MM.1S (cell line): ENCODE results near the gene SLC44A1.
A peak's percentile ranks its signal among the peaks of the same experiment; 100 is the strongest.

Experiments
- DNase-seq: peaks from one replicate; pipeline ENCODE4 v3.0.0-alpha.2; 2015
- H2AFZ ChIP-seq: fragments of 300-600 bp; sonication (generic); 2 replicates; pipeline ENCODE4 v1.6.0; 2016; ENCODE audit warnings: antibody characterized with exemption, low read length
- H3F3A ChIP-seq: fragments of 300-600 bp; sonication (generic); 2 replicates; pipeline ENCODE4 v1.6.1; 2016; ENCODE audit warnings: mild to moderate bottlenecking, antibody characterized with exemption, low read length, moderate library complexity, mixed read lengths; ENCODE audit not compliant: insufficient read depth
- H3K27ac ChIP-seq: fragments of 300-600 bp; sonication (generic); 2 replicates; pipeline ENCODE4 v1.5.1; 2016; ENCODE audit warnings: mild to moderate bottlenecking, low read length
- H3K27me3 ChIP-seq: fragments of 300-600 bp; sonication (generic); replicated peaks from 2 replicates; pipeline ENCODE4 v1.6.0; 2016; ENCODE audit warnings: low read length; ENCODE audit not compliant: insufficient read depth
- H3K36me3 ChIP-seq: fragments of 300-600 bp; sonication (generic); replicated peaks from 2 replicates; pipeline ENCODE4 v1.6.1; 2016; ENCODE audit warnings: mild to moderate bottlenecking, low read length, mixed read lengths; ENCODE audit not compliant: insufficient read depth
- H3K4me1 ChIP-seq: fragments of 300-600 bp; sonication (generic); 2 replicates; pipeline ENCODE4 v1.6.1; 2016; ENCODE audit warnings: low read length, mixed read lengths
- H3K4me2 ChIP-seq: fragments of 300-600 bp; sonication (generic); 2 replicates; pipeline ENCODE4 v1.6.0; 2016; ENCODE audit warnings: low read depth, low read length
- H3K4me3 ChIP-seq: fragments of 300-600 bp; sonication (generic); 2 replicates; pipeline ENCODE4 v1.5.1; 2016; ENCODE audit warnings: low read length, mixed read lengths
- H3K79me2 ChIP-seq: fragments of 300-600 bp; sonication (generic); 2 replicates; pipeline ENCODE4 v1.6.1; 2016; ENCODE audit warnings: mixed run types, low read length, mixed read lengths
- H3K9ac ChIP-seq: fragments of 300-600 bp; sonication (generic); 2 replicates; pipeline ENCODE4 v1.6.1; 2016; ENCODE audit warnings: low read length, mixed read lengths
- H3K9me2 ChIP-seq: fragments of 300-600 bp; sonication (generic); replicated peaks from 2 replicates; pipeline ENCODE4 v1.6.1; 2016; ENCODE audit warnings: mild to moderate bottlenecking, low read length, mixed read lengths; ENCODE audit not compliant: insufficient read depth
- H3K9me3 ChIP-seq: fragments of 300-600 bp; sonication (generic); replicated peaks from 2 replicates; pipeline ENCODE4 v1.6.1; 2016; ENCODE audit warnings: mild to moderate bottlenecking, low read length, mixed read lengths; ENCODE audit not compliant: insufficient read depth
- H4K20me1 ChIP-seq: fragments of 300-600 bp; sonication (generic); 2 replicates; pipeline ENCODE4 v1.6.1; 2016; ENCODE audit warnings: mild to moderate bottlenecking, low read length, moderate library complexity, mixed read lengths; ENCODE audit not compliant: insufficient read depth
- EZH2 ChIP-seq: fragments of 300-600 bp; sonication (generic); optimal IDR thresholded peaks from 2 replicates; pipeline ENCODE3; 2017; ENCODE audit warnings: low read depth, mild to moderate bottlenecking, antibody characterized with exemption, low read length, mixed read lengths
- EZH2phosphoT487 ChIP-seq: fragments of 300-600 bp; sonication (generic); IDR thresholded peaks from 2 replicates; pipeline ENCODE4 v1.6.1; 2018; ENCODE audit warnings: antibody characterized with exemption, low read length
- TF ChIP-seq, protein P1 (sequence below): fragments of 300-600 bp; sonication (generic); IDR thresholded peaks from 2 replicates; pipeline ENCODE4 v1.5.1; 2016; ENCODE audit warnings: antibody characterized with exemption, low read length, mixed read lengths

SLC44A1 gene

GRCh38 chr9:105339849-105340248, 95.4 kb downstream of the SLC44A1 start:
- Histone ChIP-seq H3K4me1 (peaks cover 22% of the 10 kb centered on the region; the same call in 1 of the 2 replicates), H3K36me3 (no peaks in the 10 kb centered on the region), H3K4me3 (no peak overlapping the region), H2AFZ (no peak overlapping the region), H3K79me2 (peaks cover 24% of the 10 kb centered on the region), H3K27ac (no peak overlapping the region), H3K9ac (no peak overlapping the region), H3K9me2 (no peaks in the 10 kb centered on the region), H3K4me2 (no peak overlapping the region), H3K9me3 (no peaks in the 10 kb centered on the region), H3F3A (peaks cover 6% of the 10 kb centered on the region; the same call in 1 of the 2 replicates), H3K27me3 (no peaks in the 10 kb centered on the region), H4K20me1 (no peaks in the 10 kb centered on the region)
- TF ChIP-seq EZH2 (no peak), EZH2phosphoT487 (no peak)
- TF ChIP-seq, protein P1, sequence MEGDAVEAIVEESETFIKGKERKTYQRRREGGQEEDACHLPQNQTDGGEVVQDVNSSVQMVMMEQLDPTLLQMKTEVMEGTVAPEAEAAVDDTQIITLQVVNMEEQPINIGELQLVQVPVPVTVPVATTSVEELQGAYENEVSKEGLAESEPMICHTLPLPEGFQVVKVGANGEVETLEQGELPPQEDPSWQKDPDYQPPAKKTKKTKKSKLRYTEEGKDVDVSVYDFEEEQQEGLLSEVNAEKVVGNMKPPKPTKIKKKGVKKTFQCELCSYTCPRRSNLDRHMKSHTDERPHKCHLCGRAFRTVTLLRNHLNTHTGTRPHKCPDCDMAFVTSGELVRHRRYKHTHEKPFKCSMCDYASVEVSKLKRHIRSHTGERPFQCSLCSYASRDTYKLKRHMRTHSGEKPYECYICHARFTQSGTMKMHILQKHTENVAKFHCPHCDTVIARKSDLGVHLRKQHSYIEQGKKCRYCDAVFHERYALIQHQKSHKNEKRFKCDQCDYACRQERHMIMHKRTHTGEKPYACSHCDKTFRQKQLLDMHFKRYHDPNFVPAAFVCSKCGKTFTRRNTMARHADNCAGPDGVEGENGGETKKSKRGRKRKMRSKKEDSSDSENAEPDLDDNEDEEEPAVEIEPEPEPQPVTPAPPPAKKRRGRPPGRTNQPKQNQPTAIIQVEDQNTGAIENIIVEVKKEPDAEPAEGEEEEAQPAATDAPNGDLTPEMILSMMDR: no peak
- DNase-seq: no peak

DNA sequence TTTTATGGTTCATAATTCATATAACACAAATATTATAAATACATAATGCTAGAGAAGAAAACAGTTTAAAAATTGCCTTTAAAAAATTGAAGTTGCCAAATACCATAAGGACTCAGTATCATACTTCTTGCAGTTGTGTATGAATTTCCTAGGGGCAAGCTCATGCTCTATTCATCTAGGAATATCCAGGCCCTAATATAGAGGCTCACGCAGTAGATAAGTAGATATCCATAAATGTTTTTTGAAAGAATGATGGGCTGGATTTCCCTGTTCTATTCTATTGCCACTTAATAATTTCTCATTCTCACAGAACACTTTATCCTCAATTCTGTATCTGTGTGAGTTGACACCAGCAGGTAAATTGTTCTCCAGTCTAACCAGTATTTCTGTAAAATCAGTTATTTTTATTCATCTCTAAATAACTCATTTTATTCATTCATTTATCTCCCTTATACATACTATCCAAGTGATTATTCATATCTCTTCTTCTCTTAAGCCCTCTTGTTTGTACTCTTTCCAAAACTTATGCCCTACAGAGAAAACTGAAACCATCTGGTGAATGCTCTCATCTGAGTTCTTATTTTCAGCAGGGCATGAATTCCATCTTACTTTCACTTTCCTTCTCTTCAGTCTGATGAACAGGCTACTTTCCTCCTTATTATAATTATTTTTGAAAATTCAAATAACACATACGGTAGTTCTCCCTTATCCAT, 97.1 kb downstream of the SLC44A1 start:
- peak; percentile 75 for DNase-seq
- H3K4me1 ChIP-seq: peaks cover 22% of the 10 kb centered on the region; the same call in 1 of the 2 replicates
- peak overlapping the region; percentile 34; the same call in 1 of the 2 replicates for H3K27ac ChIP-seq
- H3K27me3 ChIP-seq: no peaks in the 10 kb centered on the region
- peaks cover 6% of the 10 kb centered on the region; the same call in 1 of the 2 replicates for H3F3A ChIP-seq
- H3K4me3 ChIP-seq: no peak overlapping the region
- peaks cover 22% of the 10 kb centered on the region for H3K79me2 ChIP-seq
- no peak overlapping the region for H2AFZ ChIP-seq
- no peaks in the 10 kb centered on the region for H3K9me3 ChIP-seq
- no peak for TF ChIP-seq EZH2
- TF ChIP-seq EZH2phosphoT487: no peak
- TF ChIP-seq, protein P1: no peak
- H3K9me2 ChIP-seq: no peaks in the 10 kb centered on the region
- no peak overlapping the region for H3K9ac ChIP-seq
- H3K4me2 ChIP-seq: peak overlapping the region; percentile 42
- no peaks in the 10 kb centered on the region for H4K20me1 ChIP-seq
- H3K36me3 ChIP-seq: no peaks in the 10 kb centered on the region

DNA sequence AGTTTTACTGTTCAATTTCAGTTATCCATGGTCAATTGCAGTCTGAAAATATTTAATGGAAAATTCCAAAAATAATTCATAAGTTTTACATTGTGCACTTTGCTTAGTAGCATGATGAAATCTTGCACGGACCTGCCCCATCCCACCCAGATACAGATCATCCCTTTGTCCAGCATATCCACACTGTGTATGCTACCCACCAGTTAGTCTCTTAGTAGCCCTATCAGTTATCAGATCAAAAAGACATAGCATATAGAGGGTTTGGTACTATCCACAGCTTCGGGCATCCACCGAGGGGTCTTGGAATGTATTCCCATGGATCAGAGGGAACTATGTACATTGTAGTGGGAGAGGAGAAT, 97.7 kb downstream of the SLC44A1 start:
- H3K4me2 ChIP-seq: peak overlapping the region; percentile 42

More for the DNA sequence above, 97.7 kb downstream of the SLC44A1 start:
- H3K4me3 ChIP-seq: no peak overlapping the region
- DNase-seq: no peak
- no peaks in the 10 kb centered on the region for H3K9me2 ChIP-seq
- H3K4me1 ChIP-seq: peaks cover 22% of the 10 kb centered on the region; the same call in 1 of the 2 replicates
- H3K9ac ChIP-seq: no peak overlapping the region
- no peaks in the 10 kb centered on the region for H3K36me3 ChIP-seq
- TF ChIP-seq, protein P1: no peak
- no peak for TF ChIP-seq EZH2phosphoT487
- no peak for TF ChIP-seq EZH2
- no peaks in the 10 kb centered on the region for H4K20me1 ChIP-seq
- H3K79me2 ChIP-seq: peaks cover 18% of the 10 kb centered on the region
- H3K9me3 ChIP-seq: no peaks in the 10 kb centered on the region
- no peak overlapping the region for H3K27ac ChIP-seq
- H3K27me3 ChIP-seq: no peaks in the 10 kb centered on the region
- H2AFZ ChIP-seq: no peak overlapping the region
- peaks cover 6% of the 10 kb centered on the region; the same call in 1 of the 2 replicates for H3F3A ChIP-seq
